ENCODE measurements around the gene FRG1. TPM values are rescaled to one million over a fixed set of nuclear protein-coding genes. Genes with fewer than 3 reads are reported as not detected.
"Not testable (repeated sequence)": the region's sequence is repeated elsewhere in the genome, so short reads cannot be mapped to it uniquely, and the experiment has no call there.

FRG1 gene
- total RNA-seq, 2 donors from 2014 or later: 27.9 to 28.7 TPM

DNA sequence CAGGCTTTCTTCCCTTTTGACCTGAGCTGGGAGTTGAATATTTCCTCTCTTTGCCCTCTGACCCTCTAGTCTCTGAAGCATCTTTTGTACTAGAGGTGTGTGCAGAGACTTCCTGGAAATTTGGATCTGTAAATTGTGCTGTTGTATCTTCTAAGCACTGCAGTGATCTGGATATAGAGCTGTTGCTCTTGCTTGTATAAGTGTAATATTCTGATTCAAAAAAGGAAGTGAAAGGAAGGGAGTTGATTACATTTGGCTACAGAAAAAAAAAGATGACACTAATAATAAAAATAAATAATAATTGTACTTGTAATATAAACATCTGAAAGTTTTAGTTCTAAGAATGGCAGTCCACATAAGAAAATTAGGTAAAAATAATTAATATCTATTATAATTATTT, 33.0 kb downstream of the FRG1 start:
- TF ChIP-seq, protein P1, sequence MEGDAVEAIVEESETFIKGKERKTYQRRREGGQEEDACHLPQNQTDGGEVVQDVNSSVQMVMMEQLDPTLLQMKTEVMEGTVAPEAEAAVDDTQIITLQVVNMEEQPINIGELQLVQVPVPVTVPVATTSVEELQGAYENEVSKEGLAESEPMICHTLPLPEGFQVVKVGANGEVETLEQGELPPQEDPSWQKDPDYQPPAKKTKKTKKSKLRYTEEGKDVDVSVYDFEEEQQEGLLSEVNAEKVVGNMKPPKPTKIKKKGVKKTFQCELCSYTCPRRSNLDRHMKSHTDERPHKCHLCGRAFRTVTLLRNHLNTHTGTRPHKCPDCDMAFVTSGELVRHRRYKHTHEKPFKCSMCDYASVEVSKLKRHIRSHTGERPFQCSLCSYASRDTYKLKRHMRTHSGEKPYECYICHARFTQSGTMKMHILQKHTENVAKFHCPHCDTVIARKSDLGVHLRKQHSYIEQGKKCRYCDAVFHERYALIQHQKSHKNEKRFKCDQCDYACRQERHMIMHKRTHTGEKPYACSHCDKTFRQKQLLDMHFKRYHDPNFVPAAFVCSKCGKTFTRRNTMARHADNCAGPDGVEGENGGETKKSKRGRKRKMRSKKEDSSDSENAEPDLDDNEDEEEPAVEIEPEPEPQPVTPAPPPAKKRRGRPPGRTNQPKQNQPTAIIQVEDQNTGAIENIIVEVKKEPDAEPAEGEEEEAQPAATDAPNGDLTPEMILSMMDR (IDR thresholded peaks at IDR 0.05): no peak
- Histone ChIP-seq H3K9me3 (no peaks in the 10 kb centered on the region), H3K4me3 (no peak overlapping the region), H3K27ac (no peak overlapping the region), H3K4me1 (no peaks in the 10 kb centered on the region), H3K27me3 (no peaks in the 10 kb centered on the region), H3K36me3 (no peaks in the 10 kb centered on the region)
- DNase-seq (ENCODE audit: low spot score): no peak

- no peaks in the 10 kb centered on the region for H3K36me3 ChIP-seq
- no peaks in the 10 kb centered on the region for H3K27me3 ChIP-seq
- DNase-seq (ENCODE audit: low spot score): no peak
- TF ChIP-seq, protein P1 (IDR thresholded peaks at IDR 0.05): no peak
- H3K27ac ChIP-seq: no peak overlapping the region
- H3K9me3 ChIP-seq: no peaks in the 10 kb centered on the region
- H3K4me3 ChIP-seq: no peak overlapping the region
- H3K4me1 ChIP-seq: no peaks in the 10 kb centered on the region
Observed at GRCh38 chr4:189974056-189974455, 33.4 kb downstream of the FRG1 start.

DNA sequence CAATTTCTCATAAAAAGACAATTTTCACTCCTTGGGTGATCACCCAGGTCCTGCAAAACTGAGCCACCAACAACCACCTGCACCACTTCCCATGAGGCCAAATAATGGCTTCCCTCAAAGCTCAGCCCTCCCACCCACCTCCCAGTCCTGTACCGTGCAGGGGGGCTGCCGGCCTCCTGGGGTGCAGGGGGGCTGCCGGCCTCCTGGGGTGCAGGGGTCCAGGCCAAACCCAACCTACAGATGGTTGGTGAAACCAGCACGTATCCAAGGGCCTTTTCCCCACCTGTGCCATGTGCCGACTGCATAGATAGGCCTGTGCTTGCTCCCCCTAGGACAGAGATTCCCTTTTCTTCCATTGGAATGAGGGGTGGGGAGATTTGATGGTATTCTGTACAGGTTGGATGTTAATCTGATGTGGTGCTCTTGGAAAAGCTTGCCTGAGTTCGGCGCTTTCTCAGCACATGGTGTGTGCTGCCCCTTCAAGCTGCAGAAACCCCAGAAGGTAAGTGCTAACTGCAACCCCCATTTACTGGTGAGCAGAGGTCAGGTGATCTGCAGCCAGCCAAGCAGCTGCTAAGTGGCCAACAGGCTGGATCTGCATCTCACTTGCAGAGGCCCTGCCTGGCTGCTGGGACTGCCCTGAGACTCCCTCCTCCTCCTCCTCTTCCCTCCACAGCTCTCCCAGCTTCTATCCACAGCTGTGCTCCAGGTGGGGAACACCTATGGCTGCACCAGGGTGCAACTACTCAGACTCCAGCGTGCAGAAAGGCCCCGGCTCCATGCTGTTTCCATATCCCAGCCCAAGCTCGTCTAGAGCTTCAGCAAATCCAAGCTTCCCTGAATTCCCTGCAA, 38.8 kb downstream of the FRG1 start:
- H3K4me1 ChIP-seq: no peaks in the 10 kb centered on the region
- no peaks in the 10 kb centered on the region for H3K36me3 ChIP-seq
- H3K9me3 ChIP-seq: no peaks in the 10 kb centered on the region
- no peak overlapping the region for H3K27ac ChIP-seq
- no peaks in the 10 kb centered on the region for H3K27me3 ChIP-seq
- no peak for DNase-seq (ENCODE audit: low spot score)
- H3K4me3 ChIP-seq: no peak overlapping the region
- TF ChIP-seq, protein P1 (IDR thresholded peaks at IDR 0.05): no peak

- not testable (repeated sequence) for H3K27ac ChIP-seq; H3K9me3 ChIP-seq; DNase-seq (ENCODE audit: low spot score); H3K4me1 ChIP-seq; H3K36me3 ChIP-seq; H3K27me3 ChIP-seq; H3K4me3 ChIP-seq
Observed at GRCh38 chr4:189980292-189980691, 39.6 kb downstream of the FRG1 start.

DNA sequence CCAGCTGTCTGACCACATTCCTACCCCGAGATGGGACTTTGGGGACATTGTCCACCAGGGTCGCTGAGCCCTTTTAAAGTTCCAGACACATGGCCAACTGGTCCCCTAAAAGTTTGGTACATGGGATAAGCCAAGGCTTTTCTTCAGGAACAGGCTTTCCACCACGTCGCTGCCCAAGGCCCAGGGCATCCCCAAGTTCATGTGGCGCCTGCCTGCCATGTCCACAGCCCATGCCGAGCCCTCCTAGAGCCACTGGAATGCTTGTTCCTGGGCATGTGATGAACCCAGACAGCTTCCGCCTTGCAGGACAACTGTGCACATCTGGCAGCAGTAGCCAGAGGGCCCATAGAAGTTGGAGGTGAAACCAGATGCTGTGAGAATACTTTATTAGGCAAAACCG, 41.3 kb downstream of the FRG1 start:
- DNase-seq (ENCODE audit: low spot score): no peak
- Histone ChIP-seq H3K4me3 (no peak overlapping the region), H3K27me3 (no peaks in the 10 kb centered on the region), H3K27ac (no peak overlapping the region), H3K9me3 (no peaks in the 10 kb centered on the region), H3K4me1 (no peaks in the 10 kb centered on the region), H3K36me3 (no peaks in the 10 kb centered on the region)
- TF ChIP-seq, protein P1 (IDR thresholded peaks at IDR 0.05): no peak

GRCh38 chr4:189983916-189984526, 43.3 kb downstream of the FRG1 start:
- H3K9me3 ChIP-seq; H3K4me1 ChIP-seq; H3K27me3 ChIP-seq; H3K36me3 ChIP-seq; H3K27ac ChIP-seq; DNase-seq (ENCODE audit: low spot score); H3K4me3 ChIP-seq: not testable (repeated sequence)

- H3K27me3 ChIP-seq; H3K4me1 ChIP-seq; H3K27ac ChIP-seq; DNase-seq (ENCODE audit: low spot score); H3K9me3 ChIP-seq; H3K4me3 ChIP-seq; H3K36me3 ChIP-seq: not testable (repeated sequence)
Observed at GRCh38 chr4:189984661-189985060, 44.0 kb downstream of the FRG1 start.

GRCh38 chr4:189985651-189986243, 45.1 kb downstream of the FRG1 start:
- H3K4me1 ChIP-seq; H3K4me3 ChIP-seq; H3K36me3 ChIP-seq; DNase-seq (ENCODE audit: low spot score); H3K9me3 ChIP-seq; H3K27ac ChIP-seq; H3K27me3 ChIP-seq: not testable (repeated sequence)

All from right atrium auricular region (tissue), 2 donors.